Uterus (tissue), 2 donors: ENCODE measurements around the gene TMC5.

Source experiments
- CTCF ChIP-seq, 4 experiments: fragments of 200-600 bp in 2 of 4; fragments of 450-650 bp in 2 of 4; sonication (generic) in 2 of 4; IDR thresholded peaks; one replicate each; pipeline ENCODE4 v1.5.1; 2016 to 2019; ENCODE audit warnings: antibody characterized with exemption in 4 of 4, mild to moderate bottlenecking in 2 of 4, moderate library complexity in 1 of 4
- POLR2A ChIP-seq, 2 donors: fragments of 450-650 bp; IDR thresholded peaks; one replicate each; pipeline ENCODE4 v1.6.1; 2016; ENCODE audit warnings: antibody characterized with exemption in 2 of 2, mild to moderate bottlenecking in 1 of 2, moderate library complexity in 1 of 2

GRCh38 chr16:19497176-19497575 lies 79.5 kb downstream of the TMC5 start:
- TF ChIP-seq POLR2A (IDR thresholded peaks at IDR 0.05): no peak
- TF ChIP-seq CTCF (IDR thresholded peaks at IDR 0.05): no peak
